ENCODE measurements around the gene ELP5. TPM values are rescaled to one million over a fixed set of nuclear protein-coding genes. Genes with fewer than 3 reads are reported as not detected.

The ELP5 gene
- total and polyA plus RNA-seq, 10 of the 15 experiments (the other 5 are each of a cell fraction or from before 2014, with no cell fraction given) = 41.1 to 109 (median 77.5) TPM

GRCh38 chr17:7237761-7238419 is 14.1 kb upstream of the ELP5 start:
- Histone ChIP-seq H3K27ac (ENCODE audit: control insufficient read depth, insufficient read depth) (peak overlapping the region; percentile 74), H4K20me1 (ENCODE audit: control insufficient read depth, insufficient read depth) (no peaks in the 10 kb centered on the region), H3K4me3 (peak overlapping the region; percentile 70), H3K9me3 (replicated peaks; ENCODE audit: control insufficient read depth, insufficient read depth, low read length) (no peaks in the 10 kb centered on the region), H2AFZ (ENCODE audit: control insufficient read depth, low read depth, low read length) (no peak overlapping the region), H3K79me2 (ENCODE audit: control insufficient read depth, insufficient read depth, low read length) (peaks cover 62% of the 10 kb centered on the region), H3K27me3 (replicated peaks in 1 of 2; ENCODE audit: control insufficient read depth in 2 of 2, insufficient read depth in 2 of 2, low read length in 1 of 2) (no peaks in the 10 kb centered on the region), H3K4me2 (ENCODE audit: control insufficient read depth, insufficient read depth) (peak overlapping the region; percentile 49; the same call in 1 of the 2 replicates), H3K4me1 (ENCODE audit: control insufficient read depth, insufficient read depth, low read length) (peaks cover 25% of the 10 kb centered on the region), H3K9ac (ENCODE audit: control insufficient read depth, insufficient read depth, low read length) (peak overlapping the region; percentile 95), H3K36me3 (ENCODE audit: control insufficient read depth in 2 of 2, insufficient read depth in 2 of 2, low read length in 1 of 2) (peaks cover 6 to 14% of the 10 kb centered on the region in 2 experiments)
- no TSS peak for BruUV-seq (replicated peaks)
- 2% methylated on average over 20 of the region's 73 CpGs for WGBS (ENCODE audit: insufficient coverage, insufficient replicate concordance, low lambda C conversion rate, missing lambda C conversion rate)
- ChIA-PET CTCF (interaction anchor here (0.6 to 6.0 kb wide), 3 partner anchors 17 to 271 kb away, joined by 4 to 70 read pairs (median 5); partner anchors contain the start of genes ACADVL and DLG4), POLR2A (interaction anchor here (0.6 to 7.3 kb wide), 6 partner anchors 12 to 1728 kb away, joined by 3 to 99 read pairs (median 8); partner anchors contain the start of genes ACADVL, CTDNEP1, CYB5D1 and DLG4), SMC1A (ENCODE audit: uncharacterized antibody, unreplicated experiment) (interaction anchor here (1.1 to 2.0 kb wide), 3 partner anchors 12 to 18 kb away, joined by 3 to 4 read pairs (median 3); partner anchors contain the start of genes ACADVL and DLG4), RAD21 (ENCODE audit: unreplicated experiment) (interaction anchor here (0.7 to 6.3 kb wide), 7 partner anchors 12 to 198 kb away, joined by 3 to 51 read pairs (median 5); partner anchors contain the start of genes ACADVL, CTDNEP1, DLG4 and ELP5)
- FAIRE-seq (no peak), DNase-seq (ENCODE audit: low read depth, low spot score) (no peak), ATAC-seq (peak; percentile 54)
- intact Hi-C loops (cut with micrococcal nuclease; ENCODE audit: unreplicated experiment) = loop anchor here (2.0 kb wide), 1 partner anchor 23 kb away; no protein-coding TSS in a partner anchor
- in situ Hi-C loops (cut with MboI) = no loop called here
- no peak for TF ChIP-seq NBN (IDR thresholded peaks at IDR 0.05)
- TF ChIP-seq KLF5 (IDR thresholded peaks at IDR 0.05; ENCODE audit: partially characterized antibody) = no peak
- TF ChIP-seq CBX5 (IDR thresholded peaks at IDR 0.05; ENCODE audit: low read depth) = no peak
- no peak for TF ChIP-seq REST (IDR thresholded peaks at IDR 0.05; ENCODE audit: low read depth, low read length)
- 0 out of 2 replicates have a peak, but pooled peaks have one; percentile 28 for TF ChIP-seq SIN3A (IDR thresholded peaks at IDR 0.05; ENCODE audit: low read depth, low read length)
- no peak for TF ChIP-seq KAT2A (conservative IDR thresholded peaks at IDR 0.05; ENCODE audit: control insufficient read depth, low read depth, low read length)
- no peak for TF ChIP-seq NR2C2 (IDR thresholded peaks at IDR 0.05; ENCODE audit: borderline replicate concordance, control insufficient read depth, insufficient read length, low read depth)
- no peak for TF ChIP-seq FOS (IDR thresholded peaks at IDR 0.05; ENCODE audit: borderline replicate concordance, extremely low read depth, insufficient read length)
- no peak for TF ChIP-seq SMAD1 (IDR thresholded peaks at IDR 0.05; ENCODE audit: low read depth, partially characterized antibody)
- no peak for TF ChIP-seq RAD21 (IDR thresholded peaks at IDR 0.05; ENCODE audit: insufficient read depth, low read depth, low read length)
- no peak for TF ChIP-seq MEF2A (IDR thresholded peaks at IDR 0.05; ENCODE audit: insufficient read depth, low read depth, low read length)
- TF ChIP-seq NKRF (conservative IDR thresholded peaks at IDR 0.05) = 0 out of 2 replicates have a peak, but pooled peaks have one; percentile 26
- no peak for TF ChIP-seq HDGF (IDR thresholded peaks at IDR 0.05)
- TF ChIP-seq, protein P1, sequence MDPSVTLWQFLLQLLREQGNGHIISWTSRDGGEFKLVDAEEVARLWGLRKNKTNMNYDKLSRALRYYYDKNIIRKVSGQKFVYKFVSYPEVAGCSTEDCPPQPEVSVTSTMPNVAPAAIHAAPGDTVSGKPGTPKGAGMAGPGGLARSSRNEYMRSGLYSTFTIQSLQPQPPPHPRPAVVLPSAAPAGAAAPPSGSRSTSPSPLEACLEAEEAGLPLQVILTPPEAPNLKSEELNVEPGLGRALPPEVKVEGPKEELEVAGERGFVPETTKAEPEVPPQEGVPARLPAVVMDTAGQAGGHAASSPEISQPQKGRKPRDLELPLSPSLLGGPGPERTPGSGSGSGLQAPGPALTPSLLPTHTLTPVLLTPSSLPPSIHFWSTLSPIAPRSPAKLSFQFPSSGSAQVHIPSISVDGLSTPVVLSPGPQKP (IDR thresholded peaks at IDR 0.05; ENCODE audit: low read depth, low read length) = no peak
- no peak for TF ChIP-seq POU2F2 (IDR thresholded peaks at IDR 0.05; ENCODE audit: borderline replicate concordance, low read depth, low read length)
- no peak for TF ChIP-seq ETV6 (conservative IDR thresholded peaks at IDR 0.05 in 1 of 2, IDR thresholded peaks at IDR 0.05 in 1 of 2; ENCODE audit: borderline replicate concordance in 1 of 2, low read depth in 1 of 2)
- TF ChIP-seq JUNB (IDR thresholded peaks at IDR 0.05) = no peak
